22Rv1 (cell line): ENCODE data around the gene RHOD.

Experiments
- H3K27ac ChIP-seq: fragments of 450-650 bp; 2 replicates; pipeline ENCODE4 v1.5.1; 2017
- CTCF ChIP-seq: fragments of 450-650 bp; IDR thresholded peaks from 2 replicates; pipeline ENCODE4 v1.5.1; 2017; ENCODE audit warnings: mild to moderate bottlenecking
- ZFX ChIP-seq: fragments of 450-650 bp; IDR thresholded peaks from 2 replicates; pipeline ENCODE4 v1.6.1; 2017; ENCODE audit warnings: antibody characterized with exemption, borderline replicate concordance

RHOD gene

GRCh38 chr11:67020949-67021348, 35.7 kb upstream of the RHOD start:
- no peak overlapping the region for H3K27ac ChIP-seq
- TF ChIP-seq ZFX (no peak), CTCF (no peak)

DNA sequence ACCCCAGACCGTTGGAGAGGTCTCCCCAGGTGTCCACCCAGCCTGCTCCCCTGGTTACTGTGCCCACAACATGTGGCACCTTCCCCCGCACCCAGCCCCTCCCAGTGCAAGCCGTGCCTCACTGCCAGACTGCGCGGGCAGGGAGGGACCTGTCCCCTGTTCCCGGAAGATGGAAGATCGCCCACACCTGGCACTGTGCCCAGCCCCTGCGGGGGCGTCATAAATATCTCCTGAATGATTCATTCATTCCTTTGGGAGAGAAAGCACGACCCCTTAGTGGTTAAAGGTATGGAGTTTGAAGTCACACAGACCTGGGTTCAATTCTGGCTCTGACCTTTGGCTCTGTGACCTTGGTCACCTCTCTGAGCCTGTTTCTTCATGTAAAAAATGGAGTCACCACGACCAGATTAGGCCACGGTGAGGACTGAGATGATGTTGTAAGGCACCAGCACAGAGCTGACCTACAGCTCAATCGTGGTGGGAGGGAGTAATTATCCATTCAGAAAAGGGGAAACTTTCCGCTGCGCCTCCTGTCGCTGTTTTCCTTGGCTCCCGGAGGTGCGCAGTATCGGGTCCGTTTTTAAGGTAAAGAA, 34.2 kb upstream of the RHOD start:
- H3K27ac ChIP-seq, result no peak overlapping the region
- TF ChIP-seq CTCF (no peak), ZFX (no peak)

- no peak within 1 kb of the TSS for H3K27ac ChIP-seq
- no peak for TF ChIP-seq ZFX
- TF ChIP-seq CTCF, result no peak
Measured at GRCh38 chr11:67022961-67023956, 33.4 kb upstream of the RHOD start, which contains the start of gene SYT12. Gene SYT12 (plus strand): TSS chr11:67023134. CDS start chr11:67030145, 7,011 bp downstream.

DNA sequence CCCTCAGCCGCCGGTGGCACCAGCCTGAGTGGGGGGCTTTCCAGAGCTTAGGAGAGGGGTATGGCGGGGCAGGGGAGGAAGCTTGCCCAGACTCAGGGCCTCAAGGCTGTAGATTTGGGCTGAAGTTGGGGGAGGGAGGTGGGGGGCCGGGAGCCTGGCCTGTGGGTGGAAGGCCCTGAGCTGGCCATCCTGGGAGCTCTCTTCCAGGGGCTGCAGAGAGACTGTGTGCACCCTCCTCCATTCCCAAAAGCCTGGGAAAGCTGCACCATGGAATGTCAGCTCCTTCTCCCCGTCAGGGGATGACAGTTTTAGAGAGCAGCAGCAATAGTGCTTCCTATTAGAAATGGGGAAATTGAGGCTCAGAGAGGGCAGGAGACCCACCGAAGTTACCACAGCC, 32.7 kb upstream of the RHOD start:
- no peak for TF ChIP-seq CTCF
- no peak for TF ChIP-seq ZFX
- H3K27ac ChIP-seq, result no peak overlapping the region

DNA sequence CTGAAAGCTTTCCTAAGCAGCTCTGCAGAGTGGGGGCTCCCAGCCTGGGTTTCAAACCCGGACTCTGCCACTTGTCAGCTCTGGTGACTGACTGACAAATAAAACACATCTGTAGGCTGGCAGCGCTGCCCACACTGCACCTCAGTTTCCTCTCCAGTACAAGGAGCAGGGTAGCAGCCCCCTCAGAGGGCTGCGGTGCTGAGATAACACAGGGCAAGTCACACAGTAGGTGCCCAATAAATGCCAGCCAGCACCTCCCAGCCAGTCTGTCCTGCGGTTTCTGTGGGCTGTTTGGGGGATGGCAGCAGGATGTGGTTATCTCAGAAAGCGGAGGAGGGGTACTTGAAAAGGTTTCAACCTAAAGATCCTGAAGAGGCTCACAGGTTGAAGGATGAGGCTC, 32.2 kb upstream of the RHOD start:
- no peak overlapping the region for H3K27ac ChIP-seq
- TF ChIP-seq ZFX, result no peak
- no peak for TF ChIP-seq CTCF

GRCh38 chr11:67024966-67025365, 31.7 kb upstream of the RHOD start:
- H3K27ac ChIP-seq, result no peak overlapping the region
- TF ChIP-seq ZFX (no peak), CTCF (no peak)

GRCh38 chr11:67025750-67026149, 30.9 kb upstream of the RHOD start:
- H3K27ac ChIP-seq, result no peak overlapping the region
- no peak for TF ChIP-seq CTCF
- TF ChIP-seq ZFX, result no peak
